Measurements from ENCODE around the gene FAM107B. TPM values are rescaled to one million over a fixed set of nuclear protein-coding genes. Genes with fewer than 3 reads are reported as not detected.
A peak's percentile ranks its signal among the peaks of the same experiment; 100 is the strongest.

Gene FAM107B
- total RNA-seq, 4 donors from 2014 or later = 19.5 to 35.2 (median 25.6) TPM

- H3K4me1 ChIP-seq = peaks cover 13% of the 10 kb centered on the region
- whole genome bisulfite sequencing = 95% methylated on average over 1 of the region's 1 CpG
- no peak for TF ChIP-seq POLR2A (IDR thresholded peaks at IDR 0.05)
- no peak for TF ChIP-seq EP300 (IDR thresholded peaks at IDR 0.05)
These were observed 165.5 kb downstream of the FAM107B start for GRCh38 chr10:14609178-14609577.

GRCh38 chr10:14608381-14609001 is 166.2 kb downstream of the FAM107B start:
- peaks cover 14% of the 10 kb centered on the region for H3K4me1 ChIP-seq
- no peaks in the 10 kb centered on the region for H3K9me3 ChIP-seq
- no peak overlapping the region for H3K27ac ChIP-seq
- WGBS = 76% methylated on average over 4 of the region's 4 CpGs
- no peak overlapping the region for H3K4me3 ChIP-seq
- no peaks in the 10 kb centered on the region for H3K36me3 ChIP-seq
- no peak for DNase-seq (ENCODE audit: low spot score in 2 of 2)
- H3K27me3 ChIP-seq = no peaks in the 10 kb centered on the region
- no peak for TF ChIP-seq CTCF (IDR thresholded peaks at IDR 0.05)
- no peak for TF ChIP-seq POLR2A (IDR thresholded peaks at IDR 0.05)
- TF ChIP-seq EP300 (IDR thresholded peaks at IDR 0.05) = no peak
- no peak for TF ChIP-seq POLR2AphosphoS5 (IDR thresholded peaks at IDR 0.05)

More at GRCh38 chr10:14609178-14609577, 165.5 kb downstream of the FAM107B start:
- no peaks in the 10 kb centered on the region for H3K9me3 ChIP-seq
- H3K27ac ChIP-seq = no peak overlapping the region
- no peak overlapping the region for H3K4me3 ChIP-seq
- no peaks in the 10 kb centered on the region for H3K36me3 ChIP-seq
- H3K27me3 ChIP-seq = no peaks in the 10 kb centered on the region
- DNase-seq (ENCODE audit: low spot score in 2 of 2) = no peak

- WGBS = 93% methylated on average over 2 of the region's 2 CpGs
- no peaks in the 10 kb centered on the region for H3K27me3 ChIP-seq
- DNase-seq (ENCODE audit: low spot score in 2 of 2) = no peak
These were observed 168.1 kb downstream of the FAM107B start for GRCh38 chr10:14606633-14607032.

GRCh38 chr10:14605231-14605925 is 169.3 kb downstream of the FAM107B start:
- TF ChIP-seq EP300 (IDR thresholded peaks at IDR 0.05) (no peak), CTCF (IDR thresholded peaks at IDR 0.05) (no peak), POLR2A (IDR thresholded peaks at IDR 0.05) (no peak), POLR2AphosphoS5 (IDR thresholded peaks at IDR 0.05) (no peak)
- Histone ChIP-seq H3K27ac (peak overlapping the region; percentile 69), H3K27me3 (no peaks in the 10 kb centered on the region), H3K4me1 (peaks cover 36% of the 10 kb centered on the region), H3K36me3 (peaks cover 2% of the 10 kb centered on the region), H3K4me3 (peak overlapping the region; percentile 73), H3K9me3 (no peaks in the 10 kb centered on the region)
- DNase-seq (ENCODE audit: low spot score in 2 of 2) = no peak
- 38% methylated on average over 7 of the region's 7 CpGs for WGBS

More at GRCh38 chr10:14606633-14607032, 168.1 kb downstream of the FAM107B start:
- no peak for TF ChIP-seq POLR2AphosphoS5 (IDR thresholded peaks at IDR 0.05)
- no peak for TF ChIP-seq EP300 (IDR thresholded peaks at IDR 0.05)
- TF ChIP-seq POLR2A (IDR thresholded peaks at IDR 0.05) = no peak
- TF ChIP-seq CTCF (IDR thresholded peaks at IDR 0.05) = no peak
- H3K27ac ChIP-seq = no peak overlapping the region
- no peaks in the 10 kb centered on the region for H3K9me3 ChIP-seq
- H3K4me3 ChIP-seq = no peak overlapping the region
- peaks cover 33% of the 10 kb centered on the region for H3K4me1 ChIP-seq
- H3K36me3 ChIP-seq = no peaks in the 10 kb centered on the region

- no peak for TF ChIP-seq POLR2AphosphoS5 (IDR thresholded peaks at IDR 0.05)
- no peak for TF ChIP-seq CTCF (IDR thresholded peaks at IDR 0.05)
- no peak for TF ChIP-seq EP300 (IDR thresholded peaks at IDR 0.05)
- TF ChIP-seq POLR2A (IDR thresholded peaks at IDR 0.05) = peak in 1 of 2 donors; percentile 58
- H3K36me3 ChIP-seq = peaks cover 2% of the 10 kb centered on the region
These were observed 170.2 kb downstream of the FAM107B start for GRCh38 chr10:14604181-14605142.

More at GRCh38 chr10:14604181-14605142, 170.2 kb downstream of the FAM107B start:
- H3K4me3 ChIP-seq = peak overlapping the region; percentile 73
- 1% methylated on average over 17 of the region's 94 CpGs for WGBS
- peak overlapping the region; percentile 69 for H3K27ac ChIP-seq
- DNase-seq (ENCODE audit: low spot score in 2 of 2) = peak; percentile 79 to 85
- no peaks in the 10 kb centered on the region for H3K9me3 ChIP-seq
- peaks cover 36% of the 10 kb centered on the region for H3K4me1 ChIP-seq
- H3K27me3 ChIP-seq = no peaks in the 10 kb centered on the region

Measured in suprapubic skin (tissue), 4 donors.